GM21717 (cell line): ENCODE data around the gene OR8S1.
"Not testable (repeated sequence)": the region's sequence is repeated elsewhere in the genome, so short reads cannot be mapped to it uniquely, and the experiment has no call there.

Experiments
- ATAC-seq: cut with Tn5 transposase; IDR thresholded peaks from one replicate; pipeline ENCODE4 v1.9.1; 2021; ENCODE audit warnings: mild to moderate bottlenecking, moderate library complexity; ENCODE audit not compliant: unreplicated experiment

Gene OR8S1

GRCh38 chr12:48553666-48554343, 28.4 kb downstream of the OR8S1 start:
- not testable (repeated sequence) for ATAC-seq

DNA sequence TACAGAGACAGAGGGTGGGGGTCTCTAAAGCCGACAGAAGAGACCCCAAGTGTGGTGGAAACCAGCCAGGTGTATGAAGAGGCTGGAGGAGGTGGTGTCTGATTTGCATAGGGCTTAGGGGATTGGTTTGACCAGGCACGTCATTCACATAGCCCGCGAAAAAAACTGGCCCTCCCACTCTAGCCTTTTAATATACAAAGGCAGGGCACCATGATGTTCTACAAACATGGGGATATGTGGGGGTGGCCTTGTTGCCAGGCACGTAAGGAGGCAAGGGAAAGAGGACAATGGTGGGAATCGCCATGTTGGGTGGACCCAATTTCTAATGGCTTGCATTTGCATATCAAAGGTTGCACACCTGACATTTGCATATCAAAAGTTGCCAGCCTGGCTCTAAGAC, 31.2 kb downstream of the OR8S1 start:
- no peak for ATAC-seq

DNA sequence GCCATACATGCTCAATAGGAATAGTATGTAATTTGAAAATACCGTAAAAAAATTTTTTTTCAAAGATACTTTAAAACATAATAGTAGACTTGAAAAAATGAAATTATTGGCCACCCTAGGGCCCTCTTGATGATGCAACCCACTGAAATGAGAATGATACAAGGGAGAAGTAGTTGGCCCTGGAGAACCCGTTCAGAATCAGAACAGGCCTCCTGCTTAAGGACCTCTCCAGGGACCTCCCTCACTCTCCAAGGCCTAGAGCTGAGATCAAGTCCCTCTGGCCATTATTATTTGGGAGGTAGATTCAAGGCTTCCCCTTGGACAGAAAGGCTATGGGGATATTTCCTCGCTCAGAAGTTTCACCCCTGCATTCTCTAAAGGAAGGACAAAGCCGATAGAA, 32.5 kb downstream of the OR8S1 start:
- ATAC-seq = no peak

DNA sequence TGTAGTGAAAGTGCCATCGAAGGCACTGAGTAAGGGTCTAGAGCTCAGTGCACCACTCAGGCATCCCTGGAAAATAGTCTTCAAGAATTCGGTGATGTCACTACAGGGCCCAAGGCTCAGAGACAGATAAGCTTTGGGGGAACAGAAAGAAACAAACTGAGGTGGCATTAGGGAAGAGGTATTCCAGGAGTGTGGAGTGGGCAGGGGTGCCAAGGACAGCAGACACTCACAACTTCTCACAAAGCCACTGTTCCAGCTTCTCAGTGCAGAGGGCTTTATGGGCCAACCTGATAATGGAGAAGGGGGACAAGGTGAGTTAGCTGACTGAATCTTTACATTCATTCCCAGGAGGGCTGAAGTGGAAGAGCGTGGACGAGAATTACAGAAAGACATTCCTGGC, 42.3 kb downstream of the OR8S1 start:
- no peak for ATAC-seq

GRCh38 chr12:48569946-48570345, 44.5 kb downstream of the OR8S1 start, which contains the start of gene LALBA:
TSS of gene LALBA (minus strand) at chr12:48570046. CDS start at chr12:48570020, 26 bp downstream.
- no peak for ATAC-seq

- ATAC-seq = no peak
Measured at GRCh38 chr12:48572326-48572725, 46.9 kb downstream of the OR8S1 start.
